Stomach (tissue), 9 donors: ENCODE data around the gene INPP4B. TPM values are rescaled to one million over a fixed set of nuclear protein-coding genes. Genes with fewer than 3 reads are reported as not detected.

Experiments
- DNase-seq, 2 donors: peaks; one replicate each; pipeline versions ENCODE4 v3.0.0 to v3.0.0-alpha.2; 2013 to 2019
- H3K27ac ChIP-seq, 5 donors: fragments of 200-600 bp in 4 of 5; sonication (generic) in 4 of 5; one replicate each; pipeline ENCODE4 v1.5.1; 2013 to 2019; ENCODE audit warnings: mild to moderate bottlenecking in 1 of 5, moderate library complexity in 1 of 5
- H3K27me3 ChIP-seq, 3 donors: fragments of 200-600 bp; sonication (generic); one replicate each; pipeline ENCODE4 v1.5.1; 2017 to 2019; ENCODE audit warnings: mixed run types in 1 of 3
- H3K36me3 ChIP-seq, 4 donors: fragments of 200-600 bp; sonication (generic); 1 replicate in 3 of 4; 2 replicates in 1 of 4; pipeline ENCODE4 v1.5.1; 2016 to 2019
- H3K4me1 ChIP-seq, 4 donors: fragments of 200-600 bp; sonication (generic); one replicate each; pipeline ENCODE4 v1.5.1; 2016 to 2019
- H3K4me3 ChIP-seq, 4 donors: fragments of 200-600 bp; sonication (generic) in 3 of 4; one replicate each; pipeline ENCODE4 v1.5.1; 2016 to 2019; ENCODE audit warnings: mild to moderate bottlenecking in 1 of 4
- H3K9me3 ChIP-seq, 4 donors: fragments of 200-600 bp; sonication (generic); one replicate each; pipeline ENCODE4 v1.5.1; 2016 to 2019
- EP300 ChIP-seq: sonication (generic); formaldehyde crosslinking; IDR thresholded peaks from one replicate; pipeline ENCODE4 v1.6.1; 2017; ENCODE audit warnings: antibody characterized with exemption
- POLR2A ChIP-seq, 4 donors: fragments of 450-650 bp; IDR thresholded peaks; one replicate each; pipeline ENCODE4 v1.6.1; 2016; ENCODE audit warnings: antibody characterized with exemption in 4 of 4, control low read depth in 2 of 4, mild to moderate bottlenecking in 1 of 4, moderate library complexity in 1 of 4
- POLR2AphosphoS5 ChIP-seq, 3 donors: sonication (generic); formaldehyde crosslinking; IDR thresholded peaks; one replicate each; pipeline ENCODE4 v1.6.1; 2016; ENCODE audit warnings: antibody characterized with exemption in 3 of 3
- WGBS, 5 donors: extraction: QIAGEN DNeasy Blood & Tissue Kit in 3 of 5; methylation state at CpG; one replicate each; pipeline versions ENCODE4 v1.1.5 to v1.1.7; 2013 to 2018; 5-methylcytosine and 5-hydroxymethylcytosine counted together
- intact Hi-C: fragments of 100-400 bp; cut with DNase I; formaldehyde crosslinking; loops from one replicate; pipeline ENCODE4 v1.15.1; 2023; ENCODE audit warnings: low total_unique reads
- polyA plus RNA-seq, 3 donors: library from polyadenylated mRNA; stranded (reverse); fragments of 200-250 nt; gene quantifications; one replicate each; pipeline ENCODE4 v1.2.3, GENCODE V29; 2013
- total RNA-seq, 5 donors: library from RNA; depleted of rRNA; stranded (reverse); fragments of >200 nt; gene quantifications; one replicate each; pipeline versions ENCODE4 v1.1.0 to v1.2.3, GENCODE V29; 2014 to 2016
- TF ChIP-seq, protein P1 (sequence below), 7 experiments: fragments of 450-650 bp in 4 of 7; fragments of 200-600 bp in 3 of 7; sonication (generic) in 3 of 7; IDR thresholded peaks; one replicate each; pipeline ENCODE4 v1.5.1; 2016 to 2019; ENCODE audit warnings: antibody characterized with exemption in 7 of 7, control low read depth in 2 of 7, mild to moderate bottlenecking in 1 of 7
- donor health status: healthy with polysubstance abuse.
- donor health status: Bipolar disorder and iron deficiency.
- donor health status: healthy.

Gene INPP4B
- total and polyA plus RNA-seq, 8 donors = 1.4 to 96.9 (median 11.7) TPM

DNA sequence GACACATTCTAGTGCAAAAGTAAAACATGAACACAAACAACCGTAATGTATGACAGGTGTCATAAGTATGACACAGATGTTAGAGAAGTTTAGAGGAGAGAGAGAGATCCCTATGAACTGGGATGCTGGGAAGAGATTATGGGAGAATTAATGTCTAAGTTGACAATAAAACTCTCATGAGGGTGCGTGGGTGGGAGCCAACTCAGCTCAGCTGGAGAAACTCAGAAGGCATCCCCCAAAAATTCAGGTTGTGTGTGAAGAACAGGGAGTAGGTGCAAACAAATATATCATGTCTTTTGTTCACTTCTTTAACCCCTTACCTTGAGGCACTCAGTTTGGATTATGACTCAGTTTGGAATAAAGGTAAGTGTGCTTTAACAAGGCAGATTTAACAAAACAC lies 484.1 kb downstream of the INPP4B start:
- Histone ChIP-seq H3K4me3 (no peak overlapping the region), H3K27me3 (no peaks in the 10 kb centered on the region), H3K27ac (no peak overlapping the region), H3K9me3 (no peaks in the 10 kb centered on the region), H3K4me1 (peaks cover 0 to 9% (median 7%) of the 10 kb centered on the region in 4 donors), H3K36me3 (no peaks in the 10 kb centered on the region)
- intact Hi-C loops = no loop called here
- TF ChIP-seq POLR2AphosphoS5 (IDR thresholded peaks at IDR 0.05) = no peak
- no peak for TF ChIP-seq POLR2A (IDR thresholded peaks at IDR 0.05)
- WGBS, 5 donors = 95 to 100% (median 96%) methylated on average over 2 of the region's 2 CpGs
- no peak for DNase-seq

DNA sequence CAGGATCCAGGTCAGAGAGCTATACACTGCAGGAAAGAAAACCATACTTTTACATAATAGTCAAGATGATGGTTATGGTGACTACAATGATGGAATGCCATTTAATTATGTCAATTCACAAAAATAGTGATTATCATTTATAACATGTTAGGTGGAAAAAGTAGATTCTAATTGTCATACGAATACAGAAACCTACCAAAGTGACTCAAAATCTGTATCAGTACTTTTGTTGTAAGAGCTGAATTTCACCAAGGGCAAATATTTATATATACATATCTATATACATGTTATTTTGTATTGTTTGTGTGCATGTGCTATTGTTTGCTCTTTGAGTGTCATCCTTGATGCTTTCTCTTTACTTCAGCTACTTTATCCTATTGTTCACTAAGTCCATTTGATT lies 485.4 kb downstream of the INPP4B start:
- intact Hi-C loops = no loop called here
- H3K4me1 ChIP-seq = peaks cover 0 to 17% (median 7%) of the 10 kb centered on the region in 4 donors
- H3K27ac ChIP-seq = no peak overlapping the region
- 89 to 97% (median 92%) methylated on average over 1 of the region's 1 CpG for WGBS, 5 donors
- no peaks in the 10 kb centered on the region for H3K36me3 ChIP-seq
- H3K27me3 ChIP-seq = no peaks in the 10 kb centered on the region
- no peak for DNase-seq
- H3K4me3 ChIP-seq = no peak overlapping the region
- TF ChIP-seq EP300 = no peak
- no peak for TF ChIP-seq POLR2AphosphoS5 (IDR thresholded peaks at IDR 0.05)
- TF ChIP-seq, protein P1, sequence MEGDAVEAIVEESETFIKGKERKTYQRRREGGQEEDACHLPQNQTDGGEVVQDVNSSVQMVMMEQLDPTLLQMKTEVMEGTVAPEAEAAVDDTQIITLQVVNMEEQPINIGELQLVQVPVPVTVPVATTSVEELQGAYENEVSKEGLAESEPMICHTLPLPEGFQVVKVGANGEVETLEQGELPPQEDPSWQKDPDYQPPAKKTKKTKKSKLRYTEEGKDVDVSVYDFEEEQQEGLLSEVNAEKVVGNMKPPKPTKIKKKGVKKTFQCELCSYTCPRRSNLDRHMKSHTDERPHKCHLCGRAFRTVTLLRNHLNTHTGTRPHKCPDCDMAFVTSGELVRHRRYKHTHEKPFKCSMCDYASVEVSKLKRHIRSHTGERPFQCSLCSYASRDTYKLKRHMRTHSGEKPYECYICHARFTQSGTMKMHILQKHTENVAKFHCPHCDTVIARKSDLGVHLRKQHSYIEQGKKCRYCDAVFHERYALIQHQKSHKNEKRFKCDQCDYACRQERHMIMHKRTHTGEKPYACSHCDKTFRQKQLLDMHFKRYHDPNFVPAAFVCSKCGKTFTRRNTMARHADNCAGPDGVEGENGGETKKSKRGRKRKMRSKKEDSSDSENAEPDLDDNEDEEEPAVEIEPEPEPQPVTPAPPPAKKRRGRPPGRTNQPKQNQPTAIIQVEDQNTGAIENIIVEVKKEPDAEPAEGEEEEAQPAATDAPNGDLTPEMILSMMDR (IDR thresholded peaks at IDR 0.05) = no peak
- no peak for TF ChIP-seq POLR2A (IDR thresholded peaks at IDR 0.05)
- no peaks in the 10 kb centered on the region for H3K9me3 ChIP-seq

DNA sequence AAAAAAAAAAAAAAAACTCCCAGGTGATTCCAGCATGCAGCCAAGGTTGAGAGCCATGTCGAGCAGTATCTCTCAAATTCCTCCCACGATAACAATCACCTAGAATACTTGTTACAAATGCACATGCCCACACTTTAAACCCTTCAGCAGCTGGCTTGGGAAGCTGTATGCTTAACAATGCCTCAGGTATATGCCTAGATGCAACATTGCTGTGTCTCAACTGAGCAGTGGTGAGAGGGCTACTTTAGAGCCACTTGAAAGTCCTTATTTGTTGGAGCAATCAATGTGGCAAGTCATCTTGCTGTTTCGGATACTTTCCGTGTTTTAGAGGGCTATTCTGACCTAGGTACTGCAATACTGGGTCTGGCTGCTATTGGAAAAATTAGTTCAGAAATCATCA lies 487.4 kb downstream of the INPP4B start:
- Histone ChIP-seq H3K9me3 (no peaks in the 10 kb centered on the region), H3K27me3 (no peaks in the 10 kb centered on the region), H3K36me3 (no peaks in the 10 kb centered on the region), H3K4me3 (no peak overlapping the region), H3K4me1 (peaks cover 10 to 27% (median 18%) of the 10 kb centered on the region in 4 donors), H3K27ac (no peak overlapping the region)
- TF ChIP-seq POLR2A (IDR thresholded peaks at IDR 0.05) (no peak), EP300 (no peak), POLR2AphosphoS5 (IDR thresholded peaks at IDR 0.05) (no peak)
- TF ChIP-seq, protein P1 (IDR thresholded peaks at IDR 0.05) = no peak
- intact Hi-C loops = no loop called here
- 83 to 92% (median 85%) methylated on average over 4 of the region's 4 CpGs for WGBS, 5 donors
- DNase-seq = no peak

DNA sequence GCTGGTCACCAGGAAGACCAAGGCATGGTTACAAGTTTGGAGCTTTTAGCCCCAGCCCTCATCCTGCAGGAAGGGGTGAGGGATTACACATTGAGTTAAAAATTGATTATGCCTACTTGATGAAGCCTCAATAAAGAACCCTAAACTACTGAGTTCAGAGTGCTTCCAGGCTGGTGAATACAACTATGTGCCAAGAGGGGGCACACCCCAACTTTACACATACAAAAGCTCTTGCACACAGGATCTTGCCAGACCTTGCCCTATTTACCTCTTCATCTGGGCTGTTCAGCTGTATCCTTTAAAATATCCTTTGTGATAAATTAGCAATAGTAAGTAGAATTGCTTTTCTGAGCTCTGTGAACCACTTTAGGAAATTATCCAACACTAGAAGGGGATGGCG lies 489.3 kb downstream of the INPP4B start:
- intact Hi-C loops = no loop called here
- Histone ChIP-seq H3K4me1 (peaks cover 14 to 46% (median 31%) of the 10 kb centered on the region in 4 donors), H3K27ac (no peak overlapping the region), H3K36me3 (no peaks in the 10 kb centered on the region), H3K4me3 (no peak overlapping the region), H3K9me3 (no peaks in the 10 kb centered on the region), H3K27me3 (no peaks in the 10 kb centered on the region)
- no peak for DNase-seq
- TF ChIP-seq, protein P1 (IDR thresholded peaks at IDR 0.05) = no peak
- TF ChIP-seq POLR2A (IDR thresholded peaks at IDR 0.05) (no peak), POLR2AphosphoS5 (IDR thresholded peaks at IDR 0.05) (no peak), EP300 (no peak)
- WGBS, 5 donors = 87 to 100% (median 97%) methylated on average over 1 of the region's 1 CpG

DNA sequence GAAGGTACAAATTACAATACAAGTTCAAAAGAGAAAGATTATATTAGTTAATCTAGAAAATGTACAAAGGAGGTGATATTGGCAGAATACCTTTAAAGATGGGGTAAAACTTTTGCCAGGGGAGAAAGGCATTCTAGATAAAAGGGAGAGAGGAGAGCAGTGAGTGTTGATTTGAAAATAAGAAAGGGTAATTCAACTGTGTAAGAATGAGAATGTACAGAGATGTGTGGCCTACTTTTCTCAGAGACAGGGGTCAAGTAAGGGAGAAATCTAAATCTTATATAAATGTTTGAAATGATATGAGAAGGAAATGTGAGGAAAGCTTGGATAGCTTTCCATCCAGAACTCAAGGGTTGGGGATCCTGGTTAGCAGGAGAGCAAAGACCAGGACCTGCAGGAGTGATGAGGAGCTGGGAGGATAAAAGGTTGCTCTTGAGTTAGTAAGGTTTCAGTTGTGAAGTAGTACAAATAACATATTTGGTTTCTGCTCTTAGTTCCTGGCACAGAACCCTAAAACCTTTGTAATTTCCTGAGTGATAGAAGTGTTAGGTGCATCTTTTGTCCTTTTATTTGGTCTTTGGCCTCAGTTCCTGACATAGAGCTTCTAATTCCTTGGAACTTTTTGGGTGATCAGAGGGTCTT lies 489.9 kb downstream of the INPP4B start:
- Histone ChIP-seq H3K27ac (no peak overlapping the region), H3K4me3 (no peak overlapping the region), H3K27me3 (no peaks in the 10 kb centered on the region), H3K4me1 (peaks cover 15 to 50% (median 35%) of the 10 kb centered on the region in 4 donors), H3K9me3 (no peaks in the 10 kb centered on the region), H3K36me3 (no peaks in the 10 kb centered on the region)
- TF ChIP-seq POLR2AphosphoS5 (IDR thresholded peaks at IDR 0.05) (no peak), POLR2A (IDR thresholded peaks at IDR 0.05) (no peak), EP300 (no peak)
- TF ChIP-seq, protein P1 (IDR thresholded peaks at IDR 0.05) = no peak
- intact Hi-C loops = no loop called here
- DNase-seq = no peak
